GM13977 (cell line): ENCODE data around the gene DLX4.

Experiments
- DNase-seq: peaks from one replicate; pipeline ENCODE4 v3.0.0; 2012; ENCODE audit warnings: low spot score
- CTCF ChIP-seq: IDR thresholded peaks from 2 replicates; pipeline ENCODE4 v1.5.1; 2012; ENCODE audit warnings: mild to moderate bottlenecking, control low read depth; ENCODE audit not compliant: insufficient read depth; ENCODE audit errors: extremely low read depth, missing control alignments
- in situ Hi-C: fragments of 300-500 bp; cut with MboI; formaldehyde crosslinking; loops from one replicate; pipeline ENCODE4 v1.12.0; 2022; ENCODE audit warnings: low sequenced_read_pairs, low pct_unique_long_range_greater_than_20kb, mixed read lengths, inconsistent platforms; ENCODE audit not compliant: unreplicated experiment

The DLX4 gene

GRCh38 chr17:49994085-49995054 is 25.4 kb downstream of the DLX4 start:
- TF ChIP-seq CTCF: no peak
- in situ Hi-C loops: loop anchor here (25.0 kb wide), 2 partner anchors 282 to 432 kb away; partner anchors contain the start of gene SLC35B1
- no peak for DNase-seq

GRCh38 chr17:49995055-49995738 is 26.2 kb downstream of the DLX4 start, which contains the start of gene DLX3:
Gene DLX3, minus strand, starts transcription at chr17:49995224. Its CDS starts 226 bp downstream, at chr17:49994998.
- no peak for TF ChIP-seq CTCF
- in situ Hi-C loops: loop anchor here (25.0 kb wide), 2 partner anchors 283 to 433 kb away; partner anchors contain the start of gene SLC35B1
- no peak for DNase-seq

- no peak for TF ChIP-seq CTCF
- DNase-seq: no peak
- in situ Hi-C loops: loop anchor here (25.0 kb wide), 2 partner anchors 284 to 434 kb away; partner anchors contain the start of gene SLC35B1
Measured at GRCh38 chr17:49996121-49996494, 27.1 kb downstream of the DLX4 start.

- TF ChIP-seq CTCF: peak; percentile 98
- in situ Hi-C loops: loop anchor here (25.0 kb wide), 2 partner anchors 284 to 434 kb away; partner anchors contain the start of gene SLC35B1
- DNase-seq: peak; percentile 80
Measured at GRCh38 chr17:49996495-49997300, 27.7 kb downstream of the DLX4 start.

- TF ChIP-seq CTCF: no peak
- DNase-seq: no peak
- in situ Hi-C loops: loop anchor here (25.0 kb wide), 2 partner anchors 285 to 435 kb away; partner anchors contain the start of gene SLC35B1
Measured at GRCh38 chr17:49997301-49997650, 28.3 kb downstream of the DLX4 start.
